DMS114 treated with DMSO at 0.1 percent for 48 hours (cell line): ENCODE results near the gene NSF.
"Not testable (repeated sequence)": the region's sequence is repeated elsewhere in the genome, so short reads cannot be mapped to it uniquely, and the experiment has no call there.

Source experiments
- DNase-seq: peaks from one replicate; lab custom pipeline; 2025; ENCODE audit not compliant: unreplicated experiment; lab: John Stamatoyannopoulos, UW

Gene NSF

GRCh38 chr17:46699014-46699413, 108.5 kb downstream of the NSF start:
- DNase-seq: not testable (repeated sequence)

- DNase-seq: no peak
These were observed 127.5 kb downstream of the NSF start for GRCh38 chr17:46717999-46718398.

- DNase-seq: no peak
These were observed 129.4 kb downstream of the NSF start for GRCh38 chr17:46719891-46720290.

GRCh38 chr17:46720408-46720807, 129.9 kb downstream of the NSF start:
- no peak for DNase-seq

- DNase-seq: no peak
These were observed 132.3 kb downstream of the NSF start for GRCh38 chr17:46722662-46723285.

- DNase-seq: no peak
These were observed 135.7 kb downstream of the NSF start for GRCh38 chr17:46726206-46726605.

GRCh38 chr17:46727572-46728348, 137.3 kb downstream of the NSF start:
- no peak for DNase-seq

GRCh38 chr17:46730026-46730425, 139.6 kb downstream of the NSF start:
- no peak for DNase-seq

GRCh38 chr17:46730679-46731078, 140.2 kb downstream of the NSF start:
- no peak for DNase-seq

GRCh38 chr17:46732160-46732559, 141.7 kb downstream of the NSF start:
- DNase-seq: no peak

GRCh38 chr17:46732754-46733398, 142.4 kb downstream of the NSF start:
- no peak for DNase-seq

GRCh38 chr17:46733837-46734475, 143.5 kb downstream of the NSF start:
- DNase-seq: no peak

- DNase-seq: no peak
These were observed 145.6 kb downstream of the NSF start for GRCh38 chr17:46736100-46736499.

- DNase-seq: no peak
These were observed 146.9 kb downstream of the NSF start for GRCh38 chr17:46737326-46737725.

GRCh38 chr17:46738544-46738943, 148.1 kb downstream of the NSF start:
- DNase-seq: no peak

GRCh38 chr17:46739982-46740381, 149.5 kb downstream of the NSF start:
- DNase-seq: no peak

GRCh38 chr17:46741122-46741730, 150.8 kb downstream of the NSF start:
- no peak for DNase-seq

GRCh38 chr17:46742565-46743270, 152.2 kb downstream of the NSF start:
- no peak for DNase-seq

- no peak for DNase-seq
These were observed 154.0 kb downstream of the NSF start for GRCh38 chr17:46744441-46744840.

GRCh38 chr17:46745376-46745775, 154.9 kb downstream of the NSF start:
- DNase-seq: no peak

GRCh38 chr17:46751425-46751824, 161.0 kb downstream of the NSF start:
- no peak for DNase-seq
